NCI-H82 treated with DMSO at 0.1 percent for 48 hours (cell line): Measurements from ENCODE around the gene BAHCC1.
A peak's percentile ranks its signal among the peaks of the same experiment; 100 is the strongest.
"Not testable (repeated sequence)": the region's sequence is repeated elsewhere in the genome, so short reads cannot be mapped to it uniquely, and the experiment has no call there.

Experiments
- DNase-seq: peaks from one replicate; lab custom pipeline; 2025; ENCODE audit not compliant: unreplicated experiment; lab: John Stamatoyannopoulos, UW

Gene BAHCC1

GRCh38 chr17:81394921-81395599 is at the start of gene BAHCC1:
TSS of gene BAHCC1 (plus strand) at chr17:81395457. CDS start at chr17:81399740, 4,283 bp downstream.
- peak; percentile 98 for DNase-seq

- peak; percentile 81 for DNase-seq
Measured at GRCh38 chr17:81346090-81346907, 49.0 kb upstream of the BAHCC1 start.

GRCh38 chr17:81346908-81347349 is 48.3 kb upstream of the BAHCC1 start:
- no peak for DNase-seq

- DNase-seq: no peak
Measured at GRCh38 chr17:81347437-81347836, 47.8 kb upstream of the BAHCC1 start.

- no peak for DNase-seq
Measured at GRCh38 chr17:81348097-81349055, 46.9 kb upstream of the BAHCC1 start.

GRCh38 chr17:81349397-81350319 is 45.6 kb upstream of the BAHCC1 start:
- DNase-seq: peak; percentile 56

GRCh38 chr17:81350320-81350890 is 44.9 kb upstream of the BAHCC1 start:
- no peak for DNase-seq

GRCh38 chr17:81351329-81352052 is 43.8 kb upstream of the BAHCC1 start:
- not testable (repeated sequence) for DNase-seq

GRCh38 chr17:81352056-81352455 is 43.2 kb upstream of the BAHCC1 start:
- DNase-seq: not testable (repeated sequence)

GRCh38 chr17:81354252-81354953 is 40.9 kb upstream of the BAHCC1 start:
- no peak for DNase-seq

- no peak for DNase-seq
Measured at GRCh38 chr17:81354954-81355347, 40.3 kb upstream of the BAHCC1 start.

- no peak for DNase-seq
Measured at GRCh38 chr17:81359218-81359617, 36.0 kb upstream of the BAHCC1 start.

- DNase-seq: not testable (repeated sequence)
Measured at GRCh38 chr17:81362001-81362400, 33.3 kb upstream of the BAHCC1 start.

- no peak for DNase-seq
Measured at GRCh38 chr17:81364278-81365147, 30.7 kb upstream of the BAHCC1 start.

GRCh38 chr17:81365148-81365600 is 30.1 kb upstream of the BAHCC1 start:
- DNase-seq: no peak

- DNase-seq: no peak
Measured at GRCh38 chr17:81365601-81366585, 29.4 kb upstream of the BAHCC1 start.
